Skeletal muscle tissue (tissue), 4 donors: ENCODE measurements around the gene ACO1. TPM values are rescaled to one million over a fixed set of nuclear protein-coding genes. Genes with fewer than 3 reads are reported as not detected.

Experiments used
- H3K27ac ChIP-seq: one replicate; pipeline ENCODE4 v1.7.0; 2013; ENCODE audit warnings: mild to moderate bottlenecking, low read depth, low read length, inconsistent platforms
- H3K27me3 ChIP-seq, 3 donors: one replicate each; pipeline ENCODE4 v1.7.0; 2013; ENCODE audit warnings: low read length in 3 of 3; ENCODE audit not compliant: control insufficient read depth in 3 of 3, insufficient read depth in 3 of 3
- H3K36me3 ChIP-seq, 3 donors: one replicate each; pipeline ENCODE4 v1.7.0; 2013; ENCODE audit warnings: low read length in 3 of 3; ENCODE audit not compliant: control insufficient read depth in 3 of 3, insufficient read depth in 3 of 3
- H3K4me1 ChIP-seq, 3 donors: one replicate each; pipeline ENCODE4 v1.7.0; 2013; ENCODE audit warnings: low read length in 3 of 3, mild to moderate bottlenecking in 3 of 3; ENCODE audit not compliant: control insufficient read depth in 3 of 3, insufficient read depth in 3 of 3
- H3K4me3 ChIP-seq, 3 donors: one replicate each; pipeline ENCODE4 v1.7.0; 2013; ENCODE audit warnings: low read length in 3 of 3
- H3K9ac ChIP-seq, 3 donors: one replicate each; pipeline ENCODE4 v1.7.0; 2013; ENCODE audit warnings: low read length in 3 of 3, mild to moderate bottlenecking in 3 of 3, moderate library complexity in 2 of 3, low read depth in 1 of 3
- H3K9me3 ChIP-seq, 3 donors: one replicate each; pipeline ENCODE4 v1.7.0; 2013; ENCODE audit warnings: low read length in 3 of 3; ENCODE audit not compliant: control insufficient read depth in 3 of 3
- total RNA-seq: library from RNA; depleted of rRNA; stranded (reverse); fragments of >200 nt; gene quantifications from one replicate; pipeline ENCODE4 v1.2.3, GENCODE V29; 2014
- donor health status: Osteomylitis.

ACO1 gene
- total RNA-seq, 1 donor from 2014 or later: 24.5 TPM

DNA sequence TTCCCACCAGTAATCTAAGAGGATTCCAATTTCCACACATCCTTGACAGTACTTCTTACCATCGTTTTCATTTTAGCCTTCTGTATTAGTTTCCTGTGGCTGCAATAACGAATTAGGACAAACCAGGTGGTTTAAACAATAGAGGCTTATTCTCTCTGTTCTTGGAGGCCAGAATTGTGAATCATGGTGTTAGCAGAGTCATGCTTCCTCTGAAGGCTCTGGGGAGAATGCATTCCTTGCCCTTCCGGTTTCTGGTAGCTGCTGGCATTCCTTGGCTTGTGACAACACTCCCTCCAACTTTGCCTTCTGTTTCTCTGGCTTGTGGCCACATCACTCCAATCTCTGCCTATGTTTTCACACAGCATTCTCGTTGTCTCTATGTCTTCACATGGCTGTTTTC, 118.0 kb downstream of the ACO1 start:
- Histone ChIP-seq H3K4me1 (no peaks in the 10 kb centered on the region), H3K27ac (no peak overlapping the region), H3K9me3 (no peaks in the 10 kb centered on the region), H3K27me3 (no peaks in the 10 kb centered on the region), H3K9ac (no peak overlapping the region), H3K4me3 (no peak overlapping the region), H3K36me3 (peaks cover 0 to 14% (median 4%) of the 10 kb centered on the region in 3 donors)

DNA sequence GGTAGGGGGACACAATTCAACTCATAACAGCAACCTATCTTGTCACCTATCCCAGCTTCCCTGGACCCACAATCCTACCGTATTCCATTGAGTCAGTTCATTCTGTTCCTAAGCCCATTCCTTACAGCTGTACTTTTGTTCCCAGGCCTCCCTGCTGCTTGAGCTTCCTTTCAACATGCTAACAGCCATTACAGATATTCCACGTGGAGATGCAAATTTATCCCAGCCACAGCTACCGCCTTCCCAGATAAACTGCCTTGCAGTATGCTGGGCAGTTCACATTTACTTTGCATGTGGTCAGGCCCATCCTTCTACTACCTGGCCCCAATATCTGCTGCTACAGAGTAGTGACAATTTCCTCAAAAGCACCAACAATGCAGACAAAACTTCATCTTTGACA, 118.6 kb downstream of the ACO1 start:
- no peaks in the 10 kb centered on the region for H3K4me1 ChIP-seq
- H3K9me3 ChIP-seq: no peaks in the 10 kb centered on the region
- no peak overlapping the region for H3K27ac ChIP-seq
- H3K36me3 ChIP-seq: peaks cover 0 to 11% (median 4%) of the 10 kb centered on the region in 3 donors
- no peak overlapping the region for H3K9ac ChIP-seq
- H3K4me3 ChIP-seq: no peak overlapping the region
- H3K27me3 ChIP-seq: no peaks in the 10 kb centered on the region

Other genes with a start within 250 kb of the ACO1 start
- 9.4 TPM for gene RIGI, start 141.6 kb downstream of the ACO1 start, total RNA-seq
- gene SMIM27, start 167.7 kb downstream of the ACO1 start, total RNA-seq: 3.1 TPM
- gene TOPORS, start 167.9 kb downstream of the ACO1 start, total RNA-seq: 15.1 TPM
- gene NDUFB6, start 188.5 kb downstream of the ACO1 start, total RNA-seq: 37.6 TPM